SK-N-SH (cell line): ENCODE results near the gene CCDC87. TPM values are rescaled to one million over a fixed set of nuclear protein-coding genes. Genes with fewer than 3 reads are reported as not detected.
"Not testable (repeated sequence)": the region's sequence is repeated elsewhere in the genome, so short reads cannot be mapped to it uniquely, and the experiment has no call there.

Experiments used
- CTCF ChIA-PET: fragments of 300-600, 350-600 bp; formaldehyde crosslinking; extraction: SDS; loops from one replicate; lab custom pipeline; 2021; lab: Yijun Ruan, JAX
- POLR2A ChIA-PET: fragments of 350-600 bp; sonication (Branson Sonifier 250); formaldehyde crosslinking; extraction: SDS; loops from one replicate; lab custom pipeline; 2020; ENCODE audit warnings: antibody characterized with exemption, inconsistent platforms; lab: Yijun Ruan, JAX
- DNase-seq: peaks from one replicate; pipeline ENCODE4 v3.0.0; 2012
- H2AFZ ChIP-seq: fragments of 200-600 bp; sonication (generic); 2 replicates; pipeline ENCODE4 v1.8.1; 2016; ENCODE audit warnings: antibody characterized with exemption, mild to moderate bottlenecking, low read depth
- H3F3A ChIP-seq: fragments of 200-600 bp; sonication (generic); replicated peaks from 2 replicates; pipeline ENCODE3; 2016; ENCODE audit warnings: antibody characterized with exemption, mild to moderate bottlenecking; ENCODE audit not compliant: insufficient read depth
- H3K27ac ChIP-seq, 2 experiments: fragments of 200-500 bp in 1 of 2; fragments of 200-600 bp in 1 of 2; sonication (Bioruptor generic) in 1 of 2; sonication (generic), shearing (Covaris generic) in 1 of 2; 2 replicates each; pipeline versions ENCODE4 v1.5.1 to v1.6.1; 2014 to 2016; ENCODE audit warnings: low read depth in 2 of 2, inconsistent platforms in 1 of 2, low read length in 1 of 2, mild to moderate bottlenecking in 1 of 2, mixed read lengths in 1 of 2
- H3K27me3 ChIP-seq: fragments of 200-600 bp; sonication (generic), shearing (Covaris generic); 2 replicates; pipeline ENCODE4 v1.6.1; 2016; ENCODE audit warnings: mixed run types; ENCODE audit not compliant: insufficient read depth
- H3K36me3 ChIP-seq, 2 experiments: fragments of 200-500 bp in 1 of 2; fragments of 200-600 bp in 1 of 2; sonication (Bioruptor generic) in 1 of 2; sonication (generic) in 1 of 2; replicated peaks in 1 of 2; 2 replicates each; pipeline versions ENCODE3 to v1.5.1; 2014 to 2016; ENCODE audit warnings: low read length in 1 of 2, mild to moderate bottlenecking in 1 of 2; ENCODE audit not compliant: insufficient read depth in 2 of 2, control insufficient read depth in 1 of 2
- H3K4me1 ChIP-seq, 2 experiments: fragments of 200-500 bp in 1 of 2; fragments of 200-600 bp in 1 of 2; sonication (Bioruptor generic) in 1 of 2; sonication (generic), shearing (Covaris generic) in 1 of 2; 2 replicates each; pipeline versions ENCODE4 v1.5.1 to v1.6.1; 2014 to 2016; ENCODE audit warnings: low read depth in 1 of 2, low read length in 1 of 2, mixed run types in 1 of 2; ENCODE audit not compliant: insufficient read depth in 2 of 2, control insufficient read depth in 1 of 2
- H3K4me2 ChIP-seq: fragments of 200-600 bp; sonication (generic), shearing (Covaris generic); 2 replicates; pipeline ENCODE4 v1.6.1; 2017; ENCODE audit warnings: mixed run types
- H3K4me3 ChIP-seq, 2 experiments: fragments of 200-500 bp in 1 of 2; fragments of 200-600 bp in 1 of 2; sonication (Bioruptor generic) in 1 of 2; sonication (generic), shearing (Covaris generic) in 1 of 2; 2 replicates each; pipeline versions ENCODE4 v1.5.1 to v1.8.1; 2014 to 2016; ENCODE audit warnings: low read depth in 2 of 2, inconsistent platforms in 1 of 2, low read length in 1 of 2, mild to moderate bottlenecking in 1 of 2, mixed read lengths in 1 of 2, moderate library complexity in 1 of 2
- H3K79me2 ChIP-seq: fragments of 200-600 bp; sonication (generic); 2 replicates; pipeline ENCODE4 v1.8.1; 2017; ENCODE audit warnings: mild to moderate bottlenecking; ENCODE audit not compliant: insufficient read depth
- H3K9ac ChIP-seq: fragments of 200-600 bp; sonication (generic); 2 replicates; pipeline ENCODE4 v1.6.1; 2017; ENCODE audit warnings: mixed run types
- H3K9me2 ChIP-seq: fragments of 200-600 bp; sonication (generic); 2 replicates; pipeline ENCODE4 v1.6.1; 2017; ENCODE audit warnings: mixed run types
- H3K9me3 ChIP-seq: fragments of 200-600 bp; sonication (generic); 2 replicates; pipeline ENCODE4 v1.6.1; 2017; ENCODE audit warnings: mixed run types, mild to moderate bottlenecking, moderate library complexity
- H4K20me1 ChIP-seq: fragments of 200-600 bp; sonication (generic); 2 replicates; pipeline ENCODE4 v1.6.1; 2017; ENCODE audit warnings: mild to moderate bottlenecking, mixed run types; ENCODE audit not compliant: insufficient read depth
- ELF1 ChIP-seq: IDR thresholded peaks from 2 replicates; pipeline ENCODE4 v1.4.0; 2012
- EP300 ChIP-seq, 2 experiments: IDR thresholded peaks; 2 replicates each; pipeline versions ENCODE4 v1.4.0 to v1.6.1; 2012; ENCODE audit warnings: borderline replicate concordance in 1 of 2, low read depth in 1 of 2, low read length in 1 of 2
- EZH2phosphoT487 ChIP-seq: fragments of 200-600 bp; sonication (generic); IDR thresholded peaks from 2 replicates; pipeline ENCODE4 v1.6.1; 2017; ENCODE audit warnings: low read depth, mixed run types, mild to moderate bottlenecking, antibody characterized with exemption, moderate library complexity, borderline replicate concordance
- FOSL2 ChIP-seq: IDR thresholded peaks from 2 replicates; pipeline ENCODE4 v1.4.0; 2012; ENCODE audit warnings: low read depth, mild to moderate bottlenecking, moderate library complexity, borderline replicate concordance
- FOXM1 ChIP-seq: IDR thresholded peaks from 2 replicates; pipeline ENCODE4 v1.4.0; 2012; ENCODE audit warnings: low read depth, mild to moderate bottlenecking
- GATA2 ChIP-seq: sonication (generic); formaldehyde crosslinking; IDR thresholded peaks from 2 replicates; pipeline ENCODE4 v1.5.0; 2020; ENCODE audit warnings: mild to moderate bottlenecking, missing genetic modification reagents
- JUND ChIP-seq: IDR thresholded peaks from 2 replicates; pipeline ENCODE4 v1.4.0; 2012
- PBX3 ChIP-seq: IDR thresholded peaks from 2 replicates; pipeline ENCODE4; 2012
- RXRA ChIP-seq: IDR thresholded peaks from 2 replicates; pipeline ENCODE4 v1.4.0; 2012; ENCODE audit warnings: low read depth, mild to moderate bottlenecking, borderline replicate concordance
- SIN3A ChIP-seq: IDR thresholded peaks from 2 replicates; pipeline ENCODE4 v1.6.1; 2012; ENCODE audit warnings: low read depth, mild to moderate bottlenecking, low read length, moderate library complexity, borderline replicate concordance
- SMC3 ChIP-seq: IDR thresholded peaks from 2 replicates; pipeline ENCODE4 v1.6.1; 2012; ENCODE audit warnings: low read depth, low read length, improper control_type of control experiment
- USF1 ChIP-seq: IDR thresholded peaks from 2 replicates; pipeline ENCODE4 v1.4.0; 2012; ENCODE audit warnings: low read depth, borderline replicate concordance
- ZBTB33 ChIP-seq: IDR thresholded peaks from 2 replicates; pipeline ENCODE4 v1.4.0; 2012; ENCODE audit warnings: low read depth, borderline replicate concordance
- WGBS: methylation state at CpG from one replicate; pipeline ENCODE4 v1.1.6; 2017; ENCODE audit warnings: low lambda C conversion rate; 5-methylcytosine and 5-hydroxymethylcytosine counted together
- polyA plus RNA-seq, 3 experiments: library from polyadenylated mRNA; depleted of rRNA; stranded (reverse); fragments of >200 nt; gene quantifications; 2 replicates each; pipeline ENCODE4 v1.2.3, GENCODE V29; 2012
- TF ChIP-seq, protein P1 (sequence below): fragments of 200-600 bp; sonication (generic); IDR thresholded peaks from 2 replicates; pipeline ENCODE4 v1.6.1; 2017; ENCODE audit warnings: antibody characterized with exemption, mild to moderate bottlenecking, moderate library complexity

Gene CCDC87
- polyA plus RNA-seq, 1 of the 3 experiments (the other 2 are of a cell fraction), result 0.21 TPM

DNA sequence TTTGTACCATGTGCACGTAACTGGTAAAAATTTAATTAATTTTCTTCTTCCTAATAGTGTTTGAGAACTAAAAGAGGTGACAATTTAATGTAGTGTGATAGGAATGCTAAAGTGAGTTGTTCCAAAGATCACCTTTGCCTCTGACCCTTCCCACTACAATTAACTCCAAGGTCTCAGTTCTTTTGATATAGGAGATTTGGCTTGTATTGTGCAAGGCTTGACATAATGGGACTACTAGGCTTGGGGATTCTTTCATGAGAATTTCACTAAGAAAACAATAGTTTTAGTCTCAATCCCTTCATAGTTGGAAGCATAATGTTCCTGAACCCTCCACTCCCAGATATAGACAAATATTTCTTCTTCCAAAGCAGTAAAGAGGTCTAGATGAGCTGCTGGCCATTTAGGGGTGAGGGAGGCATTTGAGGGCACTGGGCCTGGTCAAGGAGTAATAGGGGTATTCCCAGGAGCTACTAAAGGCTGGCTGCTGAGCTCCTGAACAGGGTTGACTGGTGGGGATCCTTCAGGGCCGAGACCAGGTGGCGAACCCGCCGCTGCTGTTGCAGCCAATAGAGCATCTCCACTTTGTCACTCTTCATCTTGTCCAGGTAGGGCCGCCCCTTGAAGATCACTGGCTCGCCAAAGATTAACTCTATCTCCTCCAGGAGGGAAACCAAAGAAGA is 2.7 kb downstream of the CCDC87 start:
- ChIA-PET POLR2A (interaction anchor here (0.6 kb wide), 1 partner anchor 48 kb away, joined by 3 read pairs; no protein-coding TSS in a partner anchor), CTCF (interaction anchor here (1.2 to 2.0 kb wide), 4 partner anchors 9 to 88 kb away, joined by 4 to 10 read pairs (median 6); partner anchors contain the start of gene RBM4B)
- no peak overlapping the region for H2AFZ ChIP-seq
- H3K9me3 ChIP-seq, result no peaks in the 10 kb centered on the region
- peaks cover 4 to 14% of the 10 kb centered on the region in 2 experiments; a peak in 1 of 4 replicates for H3K4me1 ChIP-seq
- no peaks in the 10 kb centered on the region for H3K9me2 ChIP-seq
- DNase-seq, result no peak
- 94% methylated on average over 4 of the region's 7 CpGs for WGBS
- no peaks in the 10 kb centered on the region for H4K20me1 ChIP-seq
- peaks cover 18% of the 10 kb centered on the region for H3K79me2 ChIP-seq
- H3K4me2 ChIP-seq, result no peak overlapping the region
- no peak overlapping the region for H3K9ac ChIP-seq
- no peaks in the 10 kb centered on the region for H3K36me3 ChIP-seq
- H3K27me3 ChIP-seq, result no peaks in the 10 kb centered on the region
- TF ChIP-seq, protein P1, sequence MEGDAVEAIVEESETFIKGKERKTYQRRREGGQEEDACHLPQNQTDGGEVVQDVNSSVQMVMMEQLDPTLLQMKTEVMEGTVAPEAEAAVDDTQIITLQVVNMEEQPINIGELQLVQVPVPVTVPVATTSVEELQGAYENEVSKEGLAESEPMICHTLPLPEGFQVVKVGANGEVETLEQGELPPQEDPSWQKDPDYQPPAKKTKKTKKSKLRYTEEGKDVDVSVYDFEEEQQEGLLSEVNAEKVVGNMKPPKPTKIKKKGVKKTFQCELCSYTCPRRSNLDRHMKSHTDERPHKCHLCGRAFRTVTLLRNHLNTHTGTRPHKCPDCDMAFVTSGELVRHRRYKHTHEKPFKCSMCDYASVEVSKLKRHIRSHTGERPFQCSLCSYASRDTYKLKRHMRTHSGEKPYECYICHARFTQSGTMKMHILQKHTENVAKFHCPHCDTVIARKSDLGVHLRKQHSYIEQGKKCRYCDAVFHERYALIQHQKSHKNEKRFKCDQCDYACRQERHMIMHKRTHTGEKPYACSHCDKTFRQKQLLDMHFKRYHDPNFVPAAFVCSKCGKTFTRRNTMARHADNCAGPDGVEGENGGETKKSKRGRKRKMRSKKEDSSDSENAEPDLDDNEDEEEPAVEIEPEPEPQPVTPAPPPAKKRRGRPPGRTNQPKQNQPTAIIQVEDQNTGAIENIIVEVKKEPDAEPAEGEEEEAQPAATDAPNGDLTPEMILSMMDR, result no peak
- TF ChIP-seq PBX3 (no peak), ZBTB33 (no peak), USF1 (no peak), EP300 (IDR thresholded peaks at IDR 0.05; ENCODE audit: borderline replicate concordance in 1 of 2, low read depth in 1 of 2, low read length in 1 of 2) (no peak), RXRA (no peak), SMC3 (no peak), FOSL2 (no peak), SIN3A (no peak), FOXM1 (no peak), JUND (no peak), GATA2 (no peak), EZH2phosphoT487 (no peak), ELF1 (no peak)
- TF ChIP-seq, all 33 proteins: peak for 0
- H3K4me3 ChIP-seq, result no peak overlapping the region
- H3F3A ChIP-seq, result no peaks in the 10 kb centered on the region
- H3K27ac ChIP-seq, result no peak overlapping the region

- H3K4me2 ChIP-seq, H4K20me1 ChIP-seq, H3K9me2 ChIP-seq, H3K9ac ChIP-seq, H3K27me3 ChIP-seq, H3K36me3 ChIP-seq, H3K9me3 ChIP-seq, H2AFZ ChIP-seq, H3K4me3 ChIP-seq, H3F3A ChIP-seq, DNase-seq, H3K27ac ChIP-seq: not testable (repeated sequence)
- CTCF ChIA-PET, result interaction anchor here (1.4 to 2.0 kb wide), 2 partner anchors 8 to 10 kb away, joined by 4 to 8 read pairs; no protein-coding TSS in a partner anchor
- POLR2A ChIA-PET, result interaction anchor here (0.6 kb wide), 1 partner anchor 49 kb away, joined by 3 read pairs; no protein-coding TSS in a partner anchor
- peaks cover 0 to 11% of the 10 kb centered on the region in 2 experiments; a peak in 1 of 4 replicates for H3K4me1 ChIP-seq
- H3K79me2 ChIP-seq, result peaks cover 12% of the 10 kb centered on the region
- WGBS, result 50% methylated on average over 2 of the region's 2 CpGs
These were observed 3.5 kb downstream of the CCDC87 start for GRCh38 chr11:66589315-66589714.
